H1 (cell line): ENCODE measurements around the gene USP12. TPM values are rescaled to one million over a fixed set of nuclear protein-coding genes. Genes with fewer than 3 reads are reported as not detected.

ENCODE experiments used
- BACH1 ChIP-seq: IDR thresholded peaks from 2 replicates; pipeline ENCODE4 v1.6.1; 2012; ENCODE audit warnings: low read length, improper control_type of control experiment
- CEBPB ChIP-seq: IDR thresholded peaks from 2 replicates; pipeline ENCODE4 v1.6.1; 2012; ENCODE audit warnings: low read depth, low read length
- CTBP2 ChIP-seq: IDR thresholded peaks from 2 replicates; pipeline ENCODE4 v1.7.0; 2011; ENCODE audit warnings: borderline replicate concordance, mild to moderate bottlenecking, moderate library complexity, mixed read lengths, low read length; ENCODE audit not compliant: insufficient read depth, insufficient read length
- KDM5A ChIP-seq: fragments of 200-600 bp; IDR thresholded peaks from 2 replicates; pipeline ENCODE4 v1.7.1; 2012; ENCODE audit warnings: mild to moderate bottlenecking, low read length, inconsistent platforms, mixed read lengths
- TCF12 ChIP-seq: IDR thresholded peaks from 2 replicates; pipeline ENCODE4 v1.6.1; 2011; ENCODE audit warnings: low read depth, mild to moderate bottlenecking, low read length
- polyA plus RNA-seq, 7 experiments: library from polyadenylated mRNA; depleted of rRNA in 3 of 7; stranded (reverse) in 5 of 7; unstranded in 2 of 7; fragments of >200 nt in 5 of 7; fragments of 200-250 nt in 2 of 7; gene quantifications; 1 replicate in 5 of 7; 2 replicates in 1 of 7; 4 replicates in 1 of 7; pipeline versions ENCODE4 v1.2.1 to v1.2.3, GENCODE V29; 2011 to 2013; ENCODE audit warnings: missing spikeins in 2 of 7, mixed read lengths in 2 of 7
- total RNA-seq: library from RNA; stranded (reverse); fragmentation: NEBNext Ultra II Directional; extraction: Animal tissue kit (Norgen Biotek cat#: 25700); gene quantifications from 2 replicates; pipeline ENCODE4 v1.2.1, GENCODE V29; 2021

USP12 gene
- total and polyA plus RNA-seq, 2 of the 8 experiments (the other 6 are each of a cell fraction or from before 2014, with no cell fraction given), result 4.0 to 30.0 TPM

DNA sequence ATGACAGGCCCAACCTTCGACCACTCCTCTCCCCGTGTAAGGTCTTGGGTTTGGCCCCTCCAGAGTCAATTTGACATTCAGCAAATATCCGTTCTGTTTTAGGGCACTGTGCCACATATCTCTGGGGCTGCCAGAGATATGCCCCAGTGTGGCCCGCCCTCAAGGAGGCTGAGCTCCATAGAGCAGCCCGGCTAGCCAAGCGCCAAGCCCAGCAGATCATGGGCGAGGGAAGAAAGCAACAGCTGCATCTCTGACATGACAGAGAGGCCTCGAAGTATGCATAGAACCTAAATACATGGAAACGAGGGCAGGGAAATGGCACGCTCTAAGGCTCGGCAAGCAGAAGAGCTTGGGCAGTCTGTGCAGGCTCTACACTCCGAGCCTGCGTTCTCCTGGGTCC lies 124.5 kb downstream of the USP12 start (continued):
- TF ChIP-seq TCF12, result no peak
- no peak for TF ChIP-seq BACH1
- no peak for TF ChIP-seq CEBPB
- TF ChIP-seq KDM5A, result no peak
- no peak for TF ChIP-seq CTBP2
